Spleen (tissue), 11 donors: ENCODE data around the gene TEX44. TPM values are rescaled to one million over a fixed set of nuclear protein-coding genes. Genes with fewer than 3 reads are reported as not detected.

Experiments used
- DNase-seq: peaks from one replicate; pipeline ENCODE4 v3.0.0-alpha.2; 2020
- H3K27ac ChIP-seq, 8 donors: fragments of 200-600 bp; sonication (generic) in 7 of 8; 1 replicate in 4 of 8; 2 replicates in 4 of 8; pipeline versions ENCODE4 v1.5.0 to v1.8.0; 2016 to 2021; ENCODE audit warnings: inconsistent platforms in 4 of 8, mild to moderate bottlenecking in 4 of 8, moderate library complexity in 1 of 8
- H3K27me3 ChIP-seq, 7 donors: fragments of 200-600 bp; sonication (generic) in 6 of 7; replicated peaks in 1 of 7; 1 replicate in 4 of 7; 2 replicates in 3 of 7; pipeline versions ENCODE4 v1.5.0 to v1.8.0; 2016 to 2021; ENCODE audit warnings: inconsistent platforms in 3 of 7, mild to moderate bottlenecking in 1 of 7
- H3K36me3 ChIP-seq, 6 donors: fragments of 200-600 bp; sonication (generic) in 5 of 6; 1 replicate in 4 of 6; 2 replicates in 2 of 6; pipeline versions ENCODE4 v1.5.0 to v1.8.0; 2016 to 2021; ENCODE audit warnings: inconsistent platforms in 2 of 6
- H3K4me1 ChIP-seq, 6 donors: fragments of 200-600 bp; sonication (generic) in 5 of 6; 1 replicate in 3 of 6; 2 replicates in 3 of 6; pipeline versions ENCODE4 v1.5.0 to v1.8.0; 2016 to 2021; ENCODE audit warnings: inconsistent platforms in 3 of 6
- H3K4me3 ChIP-seq, 8 donors: fragments of 200-600 bp; sonication (generic) in 7 of 8; 1 replicate in 4 of 8; 2 replicates in 4 of 8; pipeline versions ENCODE4 v1.5.0 to v1.8.0; 2016 to 2021; ENCODE audit warnings: inconsistent platforms in 4 of 8, mild to moderate bottlenecking in 4 of 8, moderate library complexity in 2 of 8
- H3K9me3 ChIP-seq, 8 donors: fragments of 200-600 bp; sonication (generic) in 7 of 8; 1 replicate in 4 of 8; 2 replicates in 4 of 8; pipeline versions ENCODE4 v1.5.0 to v1.8.0; 2016 to 2021; ENCODE audit warnings: inconsistent platforms in 4 of 8
- CTCF ChIP-seq, 11 experiments: fragments of 200-600 bp in 7 of 11; fragments of 450-650 bp in 4 of 11; sonication (generic) in 4 of 11; IDR thresholded peaks in 8 of 11; conservative IDR thresholded peaks in 3 of 11; 1 replicate in 7 of 11; 2 replicates in 4 of 11; pipeline versions ENCODE4 v1.4.0 to v1.8.0; 2016 to 2021; ENCODE audit warnings: antibody characterized with exemption in 11 of 11, inconsistent platforms in 4 of 11, mild to moderate bottlenecking in 1 of 11
- POLR2A ChIP-seq, 3 donors: fragments of 450-650 bp; IDR thresholded peaks; one replicate each; pipeline ENCODE4 v1.5.1; 2017; ENCODE audit warnings: antibody characterized with exemption in 3 of 3, mild to moderate bottlenecking in 1 of 3
- POLR2AphosphoS5 ChIP-seq, 3 donors: sonication (generic); formaldehyde crosslinking; IDR thresholded peaks; one replicate each; pipeline ENCODE4 v1.5.1; 2017; ENCODE audit warnings: antibody characterized with exemption in 3 of 3
- WGBS, 5 donors: extraction: QIAGEN DNeasy Blood & Tissue Kit in 3 of 5; methylation state at CpG; one replicate each; pipeline versions ENCODE4 v1.1.5 to v1.1.7; 2013 to 2018; 5-methylcytosine and 5-hydroxymethylcytosine counted together
- intact Hi-C: fragments of 100-400 bp; cut with DNase I; formaldehyde crosslinking; loops from one replicate; pipeline ENCODE4 v1.15.0; 2023; ENCODE audit warnings: low total_unique reads
- polyA plus RNA-seq, 3 donors: library from polyadenylated mRNA; stranded (reverse); fragments of 200-250 nt; gene quantifications; one replicate each; pipeline ENCODE4 v1.2.1, GENCODE V29; 2013
- total RNA-seq, 7 donors: library from RNA; depleted of rRNA in 3 of 7; stranded (reverse); fragments of >200 nt in 3 of 7; fragmentation: NEBNext Ultra II Directional in 4 of 7; extraction: Animal tissue kit (Norgen Biotek cat#: 25700) in 4 of 7; gene quantifications; one replicate each; pipeline versions ENCODE4 v1.1.0 to v1.2.1, GENCODE V29; 2016 to 2021
- donor health status: healthy with polysubstance abuse.
- donor health status: DM: no; HTN: no; CAD: no; lungs with moderate emphysema.
- donor health status: DM: no; HTN: no; CAD: no.
- donor health status: Bipolar disorder and iron deficiency.
- donor health status: healthy.
- donor health status: DM: no; HTN: no; CAD: no.
- donor health status: DM: yes; HTN: yes; CAD: no.

The TEX44 gene
- total and polyA plus RNA-seq, 10 donors: not detected

GRCh38 chr2:231600619-231601355 lies 8.1 kb downstream of the TEX44 start:
- intact Hi-C loops: no loop called here
- TF ChIP-seq POLR2A (IDR thresholded peaks at IDR 0.05): no peak
- TF ChIP-seq POLR2AphosphoS5 (IDR thresholded peaks at IDR 0.05): no peak
- no peak for TF ChIP-seq CTCF (IDR thresholded peaks at IDR 0.05 in 8 of 11, conservative IDR thresholded peaks at IDR 0.05 in 3 of 11)
- Histone ChIP-seq H3K27ac (no peak overlapping the region), H3K9me3 (no peaks in the 10 kb centered on the region), H3K27me3 (no peaks in the 10 kb centered on the region), H3K4me3 (no peak overlapping the region), H3K36me3 (no peaks in the 10 kb centered on the region), H3K4me1 (peaks cover 14 to 38% (median 27%) of the 10 kb centered on the region in 6 donors)
- no peak for DNase-seq
- 78 to 87% (median 82%) methylated on average over 6 to 11 of the region's 11 CpGs for WGBS, 5 donors

- peak; percentile 94 for DNase-seq
- H3K27me3 ChIP-seq: no peaks in the 10 kb centered on the region
Observed at GRCh38 chr2:231601356-231602229, 8.9 kb downstream of the TEX44 start.

GRCh38 chr2:231602859-231603467 lies 10.3 kb downstream of the TEX44 start:
- no peaks in the 10 kb centered on the region for H3K27me3 ChIP-seq
- peak overlapping the region in 3 of 8 donors; percentile 86 to 94 (median 91) for H3K27ac ChIP-seq
- H3K4me3 ChIP-seq: no peak overlapping the region
- no peaks in the 10 kb centered on the region for H3K9me3 ChIP-seq
- TF ChIP-seq POLR2A (IDR thresholded peaks at IDR 0.05): no peak
- H3K36me3 ChIP-seq: no peaks in the 10 kb centered on the region
- no peak for DNase-seq
- peaks cover 14 to 43% (median 28%) of the 10 kb centered on the region in 6 donors for H3K4me1 ChIP-seq
- intact Hi-C loops: no loop called here
- WGBS, 5 donors: 53 to 72% (median 68%) methylated on average over 6 of the region's 6 CpGs

More at GRCh38 chr2:231601356-231602229, 8.9 kb downstream of the TEX44 start:
- Histone ChIP-seq H3K4me3 (no peak overlapping the region), H3K27ac (no peak overlapping the region), H3K9me3 (no peaks in the 10 kb centered on the region), H3K4me1 (peaks cover 14 to 43% (median 28%) of the 10 kb centered on the region in 6 donors), H3K36me3 (no peaks in the 10 kb centered on the region)
- TF ChIP-seq CTCF (IDR thresholded peaks at IDR 0.05 in 8 of 11, conservative IDR thresholded peaks at IDR 0.05 in 3 of 11): peak; percentile 61 to 95 (median 89)
- peak in 1 of 3 donors; percentile 19 for TF ChIP-seq POLR2AphosphoS5 (IDR thresholded peaks at IDR 0.05)
- no peak for TF ChIP-seq POLR2A (IDR thresholded peaks at IDR 0.05)
- WGBS, 5 donors: 24 to 33% (median 26%) methylated on average over 12 of the region's 12 CpGs
- intact Hi-C loops: no loop called here

GRCh38 chr2:231604101-231604684 lies 11.5 kb downstream of the TEX44 start:
- WGBS, 5 donors: 0 to 21% (median 18%) methylated on average over 13 to 40 of the region's 40 CpGs
- Histone ChIP-seq H3K4me3 (peak overlapping the region; percentile 28 to 71 (median 46)), H3K27me3 (no peaks in the 10 kb centered on the region), H3K27ac (peak overlapping the region; percentile 77 to 94 (median 89)), H3K36me3 (no peaks in the 10 kb centered on the region), H3K4me1 (peaks cover 14 to 43% (median 28%) of the 10 kb centered on the region in 6 donors), H3K9me3 (no peaks in the 10 kb centered on the region)
- intact Hi-C loops: no loop called here
- peak; percentile 88 for DNase-seq
- TF ChIP-seq POLR2AphosphoS5 (IDR thresholded peaks at IDR 0.05): no peak
- TF ChIP-seq POLR2A (IDR thresholded peaks at IDR 0.05): peak in 1 of 3 donors; percentile 55
